ENCODE measurements around the gene LTN1. TPM values are rescaled to one million over a fixed set of nuclear protein-coding genes. Genes with fewer than 3 reads are reported as not detected.

LTN1 gene
- total RNA-seq, 1 experiment from 2014 or later: 18.7 TPM

- H3K4me2 ChIP-seq: no peak overlapping the region
- intact Hi-C loops (cut with micrococcal nuclease; ENCODE audit: unreplicated experiment): no loop called here
- H4K20me1 ChIP-seq (ENCODE audit: insufficient read depth): no peaks in the 10 kb centered on the region
- CTCF ChIA-PET: no interaction called here
- H3K9me3 ChIP-seq (ENCODE audit: insufficient read depth, low read depth): no peaks in the 10 kb centered on the region
- H2AFZ ChIP-seq: no peak overlapping the region
- H3K4me1 ChIP-seq (replicated peaks; ENCODE audit: insufficient read depth): no peaks in the 10 kb centered on the region
- H3F3A ChIP-seq (ENCODE audit: insufficient read depth, low read depth): no peaks in the 10 kb centered on the region
- H3K27me3 ChIP-seq (ENCODE audit: insufficient read depth, low read depth): no peaks in the 10 kb centered on the region
- TF ChIP-seq EZH2 (IDR thresholded peaks at IDR 0.05; ENCODE audit: low read depth) (no peak), CTCF (conservative IDR thresholded peaks at IDR 0.05) (no peak)
- H3K79me2 ChIP-seq (ENCODE audit: low read depth): no peaks in the 10 kb centered on the region
- no peaks in the 10 kb centered on the region for H3K36me3 ChIP-seq (ENCODE audit: low read depth)
- DNase-seq: peak in 1 of 2 experiments; percentile 0
- H3K9me2 ChIP-seq (ENCODE audit: insufficient read depth): no peaks in the 10 kb centered on the region
- H3K27ac ChIP-seq: no peak overlapping the region
- no TSS peak for BruUV-seq (replicated peaks)
- H3K4me3 ChIP-seq: no peak overlapping the region
- POLR2A ChIA-PET (ENCODE audit: unreplicated experiment): no interaction called here
These were observed 84.3 kb downstream of the LTN1 start for GRCh38 chr21:28908351-28908750.

GRCh38 chr21:28906841-28907240, 85.8 kb downstream of the LTN1 start:
- Histone ChIP-seq H3K9me3 (ENCODE audit: insufficient read depth, low read depth) (no peaks in the 10 kb centered on the region), H3K4me1 (replicated peaks; ENCODE audit: insufficient read depth) (no peaks in the 10 kb centered on the region), H2AFZ (no peak overlapping the region), H3K9me2 (ENCODE audit: insufficient read depth) (no peaks in the 10 kb centered on the region), H3K27ac (no peak overlapping the region), H3K4me2 (no peak overlapping the region), H3F3A (ENCODE audit: insufficient read depth, low read depth) (no peaks in the 10 kb centered on the region), H3K27me3 (ENCODE audit: insufficient read depth, low read depth) (no peaks in the 10 kb centered on the region), H4K20me1 (ENCODE audit: insufficient read depth) (no peaks in the 10 kb centered on the region), H3K79me2 (ENCODE audit: low read depth) (no peaks in the 10 kb centered on the region), H3K36me3 (ENCODE audit: low read depth) (no peaks in the 10 kb centered on the region), H3K4me3 (no peak overlapping the region)
- TF ChIP-seq EZH2 (IDR thresholded peaks at IDR 0.05; ENCODE audit: low read depth): no peak
- TF ChIP-seq CTCF (conservative IDR thresholded peaks at IDR 0.05): no peak
- CTCF ChIA-PET: interaction anchor here (0.7 kb wide), 1 partner anchor 1906 kb away, joined by 3 read pairs; no protein-coding TSS in a partner anchor
- POLR2A ChIA-PET (ENCODE audit: unreplicated experiment): no interaction called here
- no TSS peak for BruUV-seq (replicated peaks)
- intact Hi-C loops (cut with micrococcal nuclease; ENCODE audit: unreplicated experiment): no loop called here
- no peak for DNase-seq

DNA sequence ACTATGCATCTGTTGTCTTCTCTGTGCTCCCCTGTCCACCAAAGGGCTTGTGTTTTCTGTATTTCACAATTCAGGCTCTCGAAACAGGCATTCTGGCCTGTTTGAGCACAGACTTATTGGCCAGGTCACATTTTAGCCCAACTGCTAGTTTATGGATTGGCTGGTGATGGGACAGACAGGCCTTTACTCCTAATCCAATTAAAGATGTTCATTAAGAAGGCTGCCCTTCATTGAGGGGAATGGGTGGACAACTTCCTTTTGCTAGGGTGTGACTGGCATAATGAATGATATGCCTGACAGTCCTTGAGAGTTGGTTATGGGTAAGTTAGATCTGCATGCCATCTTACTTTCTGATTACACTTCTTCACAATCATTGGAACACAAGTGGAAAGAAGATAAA, 86.4 kb downstream of the LTN1 start:
- H3K36me3 ChIP-seq (ENCODE audit: low read depth): no peaks in the 10 kb centered on the region
- H3K4me2 ChIP-seq: no peak overlapping the region
- no peak overlapping the region for H3K27ac ChIP-seq
- BruUV-seq (replicated peaks): no TSS peak
- no peaks in the 10 kb centered on the region for H3K27me3 ChIP-seq (ENCODE audit: insufficient read depth, low read depth)
- H3F3A ChIP-seq (ENCODE audit: insufficient read depth, low read depth): no peaks in the 10 kb centered on the region
- H3K9me2 ChIP-seq (ENCODE audit: insufficient read depth): no peaks in the 10 kb centered on the region
- TF ChIP-seq CTCF (conservative IDR thresholded peaks at IDR 0.05) (no peak), EZH2 (IDR thresholded peaks at IDR 0.05; ENCODE audit: low read depth) (no peak)
- H3K4me1 ChIP-seq (replicated peaks; ENCODE audit: insufficient read depth): no peaks in the 10 kb centered on the region
- no peaks in the 10 kb centered on the region for H3K9me3 ChIP-seq (ENCODE audit: insufficient read depth, low read depth)
- POLR2A ChIA-PET (ENCODE audit: unreplicated experiment): no interaction called here
- intact Hi-C loops (cut with micrococcal nuclease; ENCODE audit: unreplicated experiment): no loop called here
- no peak overlapping the region for H2AFZ ChIP-seq
- CTCF ChIA-PET: no interaction called here
- no peaks in the 10 kb centered on the region for H3K79me2 ChIP-seq (ENCODE audit: low read depth)
- DNase-seq: no peak
- no peak overlapping the region for H3K4me3 ChIP-seq
- no peaks in the 10 kb centered on the region for H4K20me1 ChIP-seq (ENCODE audit: insufficient read depth)

Data from PC-9 (cell line).